OCI-LY3 (cell line): Measurements from ENCODE around the gene GLIS1.

Source experiments
- EZH2phosphoT487 ChIP-seq: fragments of 200-600 bp; shearing (Covaris generic); IDR thresholded peaks from 2 replicates; pipeline ENCODE4 v1.6.1; 2018; ENCODE audit warnings: antibody characterized with exemption, mixed run types, low read depth
- TF ChIP-seq, protein P1 (sequence below): fragments of 200-600, 300-600 bp; sonication (generic); IDR thresholded peaks from 2 replicates; pipeline ENCODE4 v1.5.1; 2014; ENCODE audit warnings: antibody characterized with exemption, low read length, low read depth

DNA sequence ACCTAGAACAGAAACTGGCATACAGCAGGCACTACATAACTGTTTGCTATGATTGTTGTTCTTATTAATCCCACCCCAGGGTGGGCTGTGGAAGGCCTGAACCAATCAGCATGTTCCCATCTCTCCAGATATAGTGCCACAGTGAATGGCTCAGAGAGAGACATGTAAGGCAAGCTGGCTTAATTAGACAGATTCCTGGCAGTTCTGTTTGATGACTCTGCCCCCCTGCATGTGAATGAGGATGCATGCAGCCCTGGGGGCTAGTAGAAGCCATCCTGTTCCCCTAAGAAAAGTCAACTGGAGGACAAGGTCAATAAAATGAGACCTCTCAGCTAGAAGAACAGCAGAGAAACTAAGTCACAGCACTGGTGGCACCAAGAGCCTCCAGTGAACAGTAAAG is 130.3 kb downstream of the GLIS1 start:
- TF ChIP-seq, protein P1, sequence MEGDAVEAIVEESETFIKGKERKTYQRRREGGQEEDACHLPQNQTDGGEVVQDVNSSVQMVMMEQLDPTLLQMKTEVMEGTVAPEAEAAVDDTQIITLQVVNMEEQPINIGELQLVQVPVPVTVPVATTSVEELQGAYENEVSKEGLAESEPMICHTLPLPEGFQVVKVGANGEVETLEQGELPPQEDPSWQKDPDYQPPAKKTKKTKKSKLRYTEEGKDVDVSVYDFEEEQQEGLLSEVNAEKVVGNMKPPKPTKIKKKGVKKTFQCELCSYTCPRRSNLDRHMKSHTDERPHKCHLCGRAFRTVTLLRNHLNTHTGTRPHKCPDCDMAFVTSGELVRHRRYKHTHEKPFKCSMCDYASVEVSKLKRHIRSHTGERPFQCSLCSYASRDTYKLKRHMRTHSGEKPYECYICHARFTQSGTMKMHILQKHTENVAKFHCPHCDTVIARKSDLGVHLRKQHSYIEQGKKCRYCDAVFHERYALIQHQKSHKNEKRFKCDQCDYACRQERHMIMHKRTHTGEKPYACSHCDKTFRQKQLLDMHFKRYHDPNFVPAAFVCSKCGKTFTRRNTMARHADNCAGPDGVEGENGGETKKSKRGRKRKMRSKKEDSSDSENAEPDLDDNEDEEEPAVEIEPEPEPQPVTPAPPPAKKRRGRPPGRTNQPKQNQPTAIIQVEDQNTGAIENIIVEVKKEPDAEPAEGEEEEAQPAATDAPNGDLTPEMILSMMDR = no peak
- TF ChIP-seq EZH2phosphoT487 = no peak
